Stimulated activated CD8-positive, alpha-beta memory T cell treated with anti-CD3 and anti-CD28 coated beads, Interleukin-15, amount 100 ng/mL, for 48 hours (primary cell): Measurements from ENCODE around the gene NUDT17.

Experiments used
- DNase-seq, 2 donors: peaks; one replicate each; pipeline ENCODE4 v3.0.0-alpha.2; 2020; ENCODE audit warnings: low read depth in 2 of 2

Gene NUDT17

DNA sequence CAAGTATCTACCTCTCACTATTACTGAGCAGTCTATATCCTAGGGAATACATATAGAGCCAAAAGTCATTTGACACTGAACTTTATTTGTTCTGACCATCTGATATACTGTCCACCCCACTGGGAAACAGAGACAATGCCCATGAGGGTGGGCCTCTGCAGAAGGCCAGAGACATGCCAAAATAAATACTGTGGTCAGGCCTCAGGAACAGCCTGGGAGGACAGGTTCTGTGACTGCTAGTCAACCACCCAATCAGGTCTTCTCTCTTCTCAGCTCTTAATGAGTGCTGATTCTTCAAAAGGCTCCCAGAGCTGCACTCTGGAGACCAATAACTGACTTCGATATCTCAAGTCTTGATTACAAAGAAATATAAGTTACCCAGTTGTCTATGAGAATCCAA, 45.7 kb downstream of the NUDT17 start:
- DNase-seq: no peak

- DNase-seq: peak in 1 of 2 donors; percentile 4
Observed at GRCh38 chr1:145891587-145892485, 46.4 kb downstream of the NUDT17 start.

- DNase-seq: no peak
Observed at GRCh38 chr1:145892486-145893087, 47.2 kb downstream of the NUDT17 start.

GRCh38 chr1:145893306-145894055, 48.1 kb downstream of the NUDT17 start:
- DNase-seq: no peak

- no peak for DNase-seq
Observed at GRCh38 chr1:145895471-145895870, 50.0 kb downstream of the NUDT17 start.

- DNase-seq: no peak
Observed at GRCh38 chr1:145897969-145898368, 52.5 kb downstream of the NUDT17 start.
